Endothelial cell of umbilical vein (primary cell): ENCODE data around the gene NOD2. TPM values are rescaled to one million over a fixed set of nuclear protein-coding genes. Genes with fewer than 3 reads are reported as not detected.
A peak's percentile ranks its signal among the peaks of the same experiment; 100 is the strongest.

Experiments
- BruUV-seq: library from RNA; stranded (reverse); fragments of 400-500 nt; replicated peaks from 2 replicates; lab custom pipeline; 2021; lab: Mats Ljungman, UMichigan
- CTCF ChIA-PET: fragments of 300-600, 350-600 bp; sonication (Branson Sonifier 250); formaldehyde crosslinking; loops from one replicate; lab custom pipeline; 2021; ENCODE audit warnings: antibody characterized with exemption, inconsistent platforms; lab: Charles Lee
- POLR2A ChIA-PET: fragments of 300-600, 350-600 bp; sonication (Branson Sonifier 250); formaldehyde crosslinking; loops from one replicate; lab custom pipeline; 2021; ENCODE audit warnings: antibody characterized with exemption, inconsistent platforms; lab: Charles Lee
- DNase-seq: peaks from one replicate; pipeline ENCODE4 v3.0.0-alpha.2; 2011; ENCODE audit warnings: low read depth, low spot score
- FAIRE-seq: peaks from 2 replicates; lab custom pipeline; 2011; peaks lifted over from hg19 to GRCh38; lab: Jason Lieb, UNC
- H2AFZ ChIP-seq: 2 replicates; pipeline ENCODE4 v1.6.0; 2012; ENCODE audit warnings: low read depth, low read length, control low read depth, inconsistent platforms
- H3K27ac ChIP-seq: 2 replicates; pipeline ENCODE4 v1.5.1; 2011; ENCODE audit warnings: low read depth, mild to moderate bottlenecking, control low read depth, low read length, moderate library complexity; ENCODE audit not compliant: insufficient read depth
- H3K27me3 ChIP-seq, 2 experiments: 2 replicates each; pipeline versions ENCODE4 v1.6.0 to v1.6.1; 2011; ENCODE audit warnings: low read length in 2 of 2, mixed read lengths in 1 of 2; ENCODE audit not compliant: control insufficient read depth in 2 of 2, insufficient read depth in 2 of 2
- H3K36me3 ChIP-seq, 2 experiments: 2 replicates in 1 of 2; 3 replicates in 1 of 2; pipeline ENCODE4 v1.5.1; 2011; ENCODE audit warnings: low read length in 2 of 2, mild to moderate bottlenecking in 1 of 2, moderate library complexity in 1 of 2; ENCODE audit not compliant: control insufficient read depth in 2 of 2, insufficient read depth in 2 of 2; ENCODE audit errors: extremely low read depth in 1 of 2
- H3K4me1 ChIP-seq: 3 replicates; pipeline ENCODE4 v1.5.1; 2011; ENCODE audit warnings: mild to moderate bottlenecking, low read length; ENCODE audit not compliant: control insufficient read depth, insufficient read depth; ENCODE audit errors: extremely low read depth
- H3K4me2 ChIP-seq: 2 replicates; pipeline ENCODE4 v1.6.1; 2011; ENCODE audit warnings: low read length, control low read depth, mixed read lengths; ENCODE audit not compliant: insufficient read depth
- H3K4me3 ChIP-seq, 3 experiments: fragments of 200-600 bp in 1 of 3; sonication (generic), shearing (Covaris generic) in 1 of 3; replicated peaks in 1 of 3; 2 replicates each; pipeline ENCODE4 v1.5.1; 2011 to 2016; ENCODE audit warnings: control low read depth in 3 of 3, low read length in 3 of 3, mild to moderate bottlenecking in 2 of 3, inconsistent platforms in 1 of 3, low read depth in 1 of 3, moderate library complexity in 1 of 3; ENCODE audit not compliant: insufficient read depth in 1 of 3
- H3K79me2 ChIP-seq: 2 replicates; pipeline ENCODE4 v1.6.0; 2012; ENCODE audit warnings: low read length, inconsistent platforms; ENCODE audit not compliant: control insufficient read depth, insufficient read depth
- H3K9ac ChIP-seq: replicated peaks from 2 replicates; pipeline ENCODE3; 2011; ENCODE audit warnings: low read length, control low read depth; ENCODE audit not compliant: insufficient read depth; ENCODE audit errors: extremely low read depth
- H3K9me1 ChIP-seq: replicated peaks from 3 replicates; pipeline ENCODE4 v1.6.0; 2011; ENCODE audit warnings: mild to moderate bottlenecking, low read length; ENCODE audit not compliant: control insufficient read depth, insufficient read depth; ENCODE audit errors: extremely low read depth
- H3K9me3 ChIP-seq: replicated peaks from 2 replicates; pipeline ENCODE4 v1.5.1; 2012; ENCODE audit warnings: low read length, inconsistent platforms; ENCODE audit not compliant: control insufficient read depth, insufficient read depth
- H4K20me1 ChIP-seq: replicated peaks from 2 replicates; pipeline ENCODE3; 2011; ENCODE audit warnings: mild to moderate bottlenecking, low read length; ENCODE audit not compliant: control insufficient read depth, insufficient read depth; ENCODE audit errors: extremely low read depth
- EZH2 ChIP-seq: IDR thresholded peaks from 2 replicates; pipeline ENCODE4 v1.6.1; 2012; ENCODE audit warnings: borderline replicate concordance, low read depth, mild to moderate bottlenecking, moderate library complexity, low read length, inconsistent platforms; ENCODE audit not compliant: severe bottlenecking
- FOS ChIP-seq: IDR thresholded peaks from 2 replicates; pipeline ENCODE4 v1.6.1; 2011; ENCODE audit warnings: mild to moderate bottlenecking, low read length, moderate library complexity, borderline replicate concordance; ENCODE audit not compliant: insufficient read depth
- GATA2 ChIP-seq: IDR thresholded peaks from 2 replicates; pipeline ENCODE4 v1.7.0; 2011; ENCODE audit warnings: low read depth, mild to moderate bottlenecking, moderate library complexity, mixed read lengths, low read length; ENCODE audit not compliant: insufficient read length, insufficient read depth
- JUN ChIP-seq: IDR thresholded peaks from 2 replicates; pipeline ENCODE4 v1.6.1; 2011; ENCODE audit warnings: borderline replicate concordance, low read depth; ENCODE audit not compliant: insufficient read length, insufficient read depth
- MAX ChIP-seq: IDR thresholded peaks from 2 replicates; pipeline ENCODE4 v1.6.1; 2011; ENCODE audit not compliant: insufficient read depth, insufficient read length
- MYC ChIP-seq: IDR thresholded peaks from one replicate; pipeline ENCODE4 v1.6.1; 2011; ENCODE audit warnings: mild to moderate bottlenecking, low read depth, low read length
- POLR2A ChIP-seq: IDR thresholded peaks from 2 replicates; pipeline ENCODE4 v1.6.1; 2012; ENCODE audit warnings: low read depth, mild to moderate bottlenecking, control low read depth, low read length
- POLR2AphosphoS5 ChIP-seq: IDR thresholded peaks from 2 replicates; pipeline ENCODE4 v1.6.1; 2012; ENCODE audit warnings: low read depth, mild to moderate bottlenecking, control low read depth, low read length, moderate library complexity; ENCODE audit not compliant: insufficient read depth
- dilution Hi-C: fragments of 300-500 bp; cut with MboI; formaldehyde crosslinking; loops from one replicate; pipeline ENCODE4 v1.15.0; 2019; ENCODE audit warnings: low sequenced_read_pairs; ENCODE audit not compliant: extremely low pct_ligation_motif_present
- intact Hi-C: fragments of 100-400 bp; cut with micrococcal nuclease; formaldehyde crosslinking; loops from one replicate; pipeline ENCODE4 v1.10.0; 2022
- polyA plus RNA-seq, 4 experiments: library from polyadenylated mRNA; depleted of rRNA in 3 of 4; stranded (reverse) in 3 of 4; unstranded in 1 of 4; fragments of >200 nt; gene quantifications; 2 replicates each; pipeline versions ENCODE4 v1.2.1 to v1.2.3, GENCODE V29; 2011 to 2012; ENCODE audit warnings: missing spikeins in 1 of 4
- total RNA-seq: library from RNA; stranded (reverse); gene quantifications from 2 replicates; pipeline ENCODE4 v1.2.3, GENCODE V29; 2021
- TF ChIP-seq, protein P1 (sequence below), 2 donors: IDR thresholded peaks; 1 replicate in 1 of 2; 2 replicates in 1 of 2; pipeline ENCODE4 v1.5.1; 2011; ENCODE audit warnings: low read length in 2 of 2, mild to moderate bottlenecking in 2 of 2, moderate library complexity in 2 of 2, control low read depth in 1 of 2, inconsistent platforms in 1 of 2, low read depth in 1 of 2; ENCODE audit not compliant: insufficient read depth in 1 of 2; ENCODE audit errors: extremely low read depth in 1 of 2

The NOD2 gene
- total and polyA plus RNA-seq, 2 donors (not counting 3 experiments of a cell fraction or from before 2014, with no cell fraction given), result 0.07 to 0.58 TPM

GRCh38 chr16:50741781-50742575 is 48.6 kb downstream of the NOD2 start, which contains the start of gene CYLD:
CYLD (plus strand) TSS chr16:50742086; CDS start chr16:50749699, 7,613 bp downstream.
- dilution Hi-C loops (no loop called here), intact Hi-C loops (loop anchor here (2.0 to 10.0 kb wide), 4 partner anchors 195 to 587 kb away; partner anchors contain the start of genes NKD1 and TENT4B)
- Histone ChIP-seq H3K9ac (peak within 1 kb of the TSS; percentile 89), H3K4me1 (peaks cover 11% of the 10 kb centered on the region), H3K27ac (peak within 1 kb of the TSS; percentile 62), H3K4me2 (peak within 1 kb of the TSS; percentile 95), H2AFZ (peak within 1 kb of the TSS; percentile 100), H3K9me1 (no peaks in the 10 kb centered on the region), H4K20me1 (no peaks in the 10 kb centered on the region), H3K36me3 (no peaks in the 10 kb centered on the region), H3K4me3 (peak within 1 kb of the TSS; percentile 63 to 92 (median 79)), H3K27me3 (peaks cover 2 to 3% of the 10 kb centered on the region in 2 experiments), H3K9me3 (no peaks in the 10 kb centered on the region), H3K79me2 (no peaks in the 10 kb centered on the region)
- FAIRE-seq (peak; percentile 98), DNase-seq (peak; percentile 100)
- no peak for TF ChIP-seq JUN
- no peak for TF ChIP-seq EZH2
- no peak for TF ChIP-seq POLR2AphosphoS5
- no peak for TF ChIP-seq FOS
- TF ChIP-seq, protein P1, sequence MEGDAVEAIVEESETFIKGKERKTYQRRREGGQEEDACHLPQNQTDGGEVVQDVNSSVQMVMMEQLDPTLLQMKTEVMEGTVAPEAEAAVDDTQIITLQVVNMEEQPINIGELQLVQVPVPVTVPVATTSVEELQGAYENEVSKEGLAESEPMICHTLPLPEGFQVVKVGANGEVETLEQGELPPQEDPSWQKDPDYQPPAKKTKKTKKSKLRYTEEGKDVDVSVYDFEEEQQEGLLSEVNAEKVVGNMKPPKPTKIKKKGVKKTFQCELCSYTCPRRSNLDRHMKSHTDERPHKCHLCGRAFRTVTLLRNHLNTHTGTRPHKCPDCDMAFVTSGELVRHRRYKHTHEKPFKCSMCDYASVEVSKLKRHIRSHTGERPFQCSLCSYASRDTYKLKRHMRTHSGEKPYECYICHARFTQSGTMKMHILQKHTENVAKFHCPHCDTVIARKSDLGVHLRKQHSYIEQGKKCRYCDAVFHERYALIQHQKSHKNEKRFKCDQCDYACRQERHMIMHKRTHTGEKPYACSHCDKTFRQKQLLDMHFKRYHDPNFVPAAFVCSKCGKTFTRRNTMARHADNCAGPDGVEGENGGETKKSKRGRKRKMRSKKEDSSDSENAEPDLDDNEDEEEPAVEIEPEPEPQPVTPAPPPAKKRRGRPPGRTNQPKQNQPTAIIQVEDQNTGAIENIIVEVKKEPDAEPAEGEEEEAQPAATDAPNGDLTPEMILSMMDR (IDR thresholded peaks at IDR 0.05; ENCODE audit: extremely low read depth in 1 of 2, insufficient read depth in 1 of 2, low read depth in 1 of 2, low read length in 2 of 2), result no peak
- no peak for TF ChIP-seq MAX
- TF ChIP-seq MYC, result no peak
- no peak for TF ChIP-seq GATA2
- TF ChIP-seq POLR2A, result no peak
- CTCF ChIA-PET, result interaction anchor here (0.8 to 2.1 kb wide), 5 partner anchors 9 to 77 kb away, joined by 3 to 24 read pairs (median 3); no protein-coding TSS in a partner anchor
- POLR2A ChIA-PET, result interaction anchor here (0.7 to 0.9 kb wide), 2 partner anchors 64 to 676 kb away, joined by 3 read pairs; partner anchors contain the start of gene HEATR3
- BruUV-seq, result no TSS peak
